GM19467 (cell line): ENCODE measurements around the gene KCNN3.
"Not testable (repeated sequence)": the region's sequence is repeated elsewhere in the genome, so short reads cannot be mapped to it uniquely, and the experiment has no call there.

Experiments
- ATAC-seq: cut with Tn5 transposase; IDR thresholded peaks from one replicate; pipeline ENCODE4 v1.9.1; 2021; ENCODE audit warnings: mild to moderate bottlenecking, moderate library complexity; ENCODE audit not compliant: unreplicated experiment

The KCNN3 gene

DNA sequence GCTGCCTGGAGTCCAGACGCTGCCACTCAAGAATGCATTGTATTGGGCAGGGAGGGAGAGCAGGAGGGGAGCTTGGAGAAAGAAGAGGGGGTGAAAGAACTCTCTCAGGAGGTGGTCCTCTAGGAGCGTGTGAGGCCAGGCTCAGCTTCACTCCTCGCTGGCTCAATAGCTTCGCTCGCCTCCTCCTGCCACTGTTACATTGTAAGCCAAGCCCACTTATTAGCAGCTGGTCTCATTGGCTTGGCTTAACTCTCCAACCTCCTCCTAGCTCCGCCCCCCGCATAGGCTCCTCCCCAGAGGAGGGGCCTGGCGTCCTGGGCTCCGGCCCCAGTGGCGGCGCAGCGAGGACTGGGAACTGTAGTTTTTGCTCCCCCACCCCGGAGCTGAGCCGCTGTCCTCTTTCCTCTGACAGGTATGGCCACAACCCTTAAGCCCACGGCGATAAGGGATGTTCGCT is at the start of gene KCNN3:
TSS of gene KCNN3 (minus strand) at position 167 of the 457 bp plus-strand sequence. CDS start 317 bp downstream, outside the sequence.
- ATAC-seq, result peak; percentile 78

DNA sequence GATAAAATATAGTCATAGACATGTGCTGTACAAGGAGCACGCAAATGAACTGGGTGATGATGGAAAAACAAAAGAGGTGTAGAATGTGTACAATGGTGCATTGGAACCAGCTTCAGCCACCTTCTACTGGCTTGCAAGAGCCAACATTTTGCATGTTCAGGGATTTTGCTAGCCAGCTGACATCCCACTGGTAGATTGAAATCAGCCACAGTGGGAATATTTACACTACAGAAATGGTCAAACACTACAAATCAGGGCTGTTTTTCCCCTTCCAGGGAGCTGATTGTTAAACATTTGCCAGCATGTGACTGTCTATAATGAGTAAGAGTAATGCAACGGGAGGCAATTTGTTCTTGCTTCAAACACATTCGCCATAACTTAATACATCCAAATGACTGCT is 43.2 kb upstream of the KCNN3 start:
- ATAC-seq, result no peak

DNA sequence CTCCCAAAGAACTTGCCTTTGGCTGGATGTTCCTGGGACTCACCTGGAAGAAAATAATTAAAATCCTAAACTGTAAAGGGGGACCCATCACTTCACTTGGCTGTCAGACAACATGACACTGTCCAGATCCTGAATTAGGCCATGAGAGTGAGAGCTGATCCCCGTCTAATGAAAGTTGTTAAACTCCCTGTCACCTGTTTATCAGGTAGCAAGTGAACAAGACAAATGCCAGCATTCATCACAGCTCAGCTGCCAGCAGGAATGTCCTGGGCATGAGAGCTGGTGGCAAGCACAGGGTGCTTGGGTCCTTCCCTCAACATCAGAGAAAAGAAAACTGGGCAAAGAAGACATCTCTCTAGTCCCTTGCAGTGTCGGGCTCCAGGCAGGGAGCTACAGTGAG is 42.7 kb upstream of the KCNN3 start:
- ATAC-seq, result no peak

DNA sequence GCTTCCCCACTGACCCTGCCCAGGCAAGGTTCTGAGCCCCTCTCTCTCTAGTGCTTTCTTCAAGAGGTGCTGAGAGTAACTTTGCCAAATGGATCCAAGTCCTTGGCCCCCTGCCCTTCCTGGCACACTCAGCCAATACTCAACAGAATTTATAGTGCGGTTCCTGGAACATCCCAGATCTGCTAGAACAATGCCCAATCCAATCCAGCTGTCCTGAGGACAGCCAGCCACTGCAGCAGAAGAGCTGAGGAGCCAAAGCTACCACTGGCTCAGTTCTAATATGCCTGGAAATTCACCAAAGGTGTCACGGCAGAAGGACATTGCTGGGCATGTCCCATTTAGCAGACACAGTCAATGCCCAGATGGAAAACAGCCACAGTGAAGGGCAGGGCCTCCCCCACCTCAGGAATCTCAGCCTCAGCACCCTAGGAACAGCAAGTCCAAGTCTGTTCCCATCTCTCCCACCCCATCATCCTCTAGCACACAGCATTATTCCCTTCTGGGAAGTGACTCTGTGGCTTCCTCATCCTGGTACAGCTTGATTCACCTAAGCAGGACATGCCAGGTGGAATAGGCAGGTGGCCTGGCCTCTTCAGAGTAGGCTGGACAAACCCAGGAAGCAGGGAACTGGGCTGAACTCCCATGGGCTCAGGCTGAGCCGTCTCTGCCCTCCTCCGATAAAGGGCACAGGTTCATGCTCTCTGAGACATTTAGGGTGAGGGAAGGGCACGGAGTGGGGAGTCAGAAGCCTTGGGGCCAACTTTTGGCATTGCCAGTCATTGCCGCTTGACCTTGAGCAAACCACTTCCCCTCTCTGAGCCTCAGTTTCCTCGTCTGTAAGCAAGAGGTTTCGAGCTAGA is 41.8 kb upstream of the KCNN3 start:
- ATAC-seq, result no peak

DNA sequence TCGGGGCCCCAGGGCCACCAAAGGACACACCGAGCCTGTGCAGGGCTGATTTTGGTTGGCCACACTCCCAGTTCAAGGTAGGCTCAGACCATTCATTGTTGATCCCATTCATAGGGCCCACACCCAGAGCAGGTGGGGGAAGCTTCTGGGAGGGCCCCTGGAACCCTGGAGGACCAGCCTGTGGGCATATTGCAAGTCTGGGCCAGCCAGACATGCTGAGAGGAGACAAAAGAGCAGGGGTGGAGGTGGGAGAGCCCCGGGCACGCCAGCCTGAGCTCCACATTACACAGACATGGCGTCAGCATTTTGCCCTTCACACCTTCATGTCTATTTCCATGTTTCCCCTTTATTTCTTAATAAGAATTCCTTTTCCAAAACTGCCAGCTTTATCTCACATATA is 40.8 kb upstream of the KCNN3 start:
- no peak for ATAC-seq

DNA sequence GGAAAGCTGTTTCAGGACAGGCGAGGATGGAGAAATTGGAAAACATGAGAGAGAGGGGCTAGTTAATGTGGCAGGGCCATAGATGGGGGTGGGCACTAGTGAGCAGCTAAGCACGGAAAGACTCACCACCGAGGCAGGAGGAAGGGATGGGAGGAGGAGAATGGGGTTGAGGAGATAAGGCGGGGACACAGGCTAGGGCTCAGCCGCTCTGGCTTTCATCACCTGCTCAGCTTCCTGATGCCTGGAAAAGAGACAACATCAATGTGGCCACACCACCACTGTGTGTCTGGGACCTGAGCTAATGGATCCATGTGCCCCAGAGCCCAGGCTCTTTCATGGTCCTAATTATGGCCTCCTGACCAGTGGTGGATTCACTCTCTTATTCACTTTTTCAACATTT is 38.9 kb upstream of the KCNN3 start:
- no peak for ATAC-seq

DNA sequence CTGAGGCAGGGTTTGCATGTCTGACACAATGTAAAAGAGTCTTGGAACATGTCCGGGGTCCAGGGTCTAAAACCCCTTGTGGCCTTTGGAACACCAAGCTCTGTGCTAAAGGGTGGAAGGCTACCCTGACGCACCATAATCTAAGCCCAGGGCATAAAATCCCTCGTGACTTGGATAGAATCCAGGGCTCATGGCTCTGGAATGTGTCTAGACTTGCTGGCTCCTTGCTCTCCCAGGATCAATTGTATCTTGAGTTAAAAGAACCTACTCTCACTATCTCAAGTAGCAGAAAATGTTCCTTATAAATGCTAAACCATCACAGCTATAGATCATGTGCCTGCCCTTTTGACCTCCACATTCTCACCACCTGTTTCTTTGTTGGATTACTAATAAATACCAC is 38.0 kb upstream of the KCNN3 start:
- not testable (repeated sequence) for ATAC-seq

DNA sequence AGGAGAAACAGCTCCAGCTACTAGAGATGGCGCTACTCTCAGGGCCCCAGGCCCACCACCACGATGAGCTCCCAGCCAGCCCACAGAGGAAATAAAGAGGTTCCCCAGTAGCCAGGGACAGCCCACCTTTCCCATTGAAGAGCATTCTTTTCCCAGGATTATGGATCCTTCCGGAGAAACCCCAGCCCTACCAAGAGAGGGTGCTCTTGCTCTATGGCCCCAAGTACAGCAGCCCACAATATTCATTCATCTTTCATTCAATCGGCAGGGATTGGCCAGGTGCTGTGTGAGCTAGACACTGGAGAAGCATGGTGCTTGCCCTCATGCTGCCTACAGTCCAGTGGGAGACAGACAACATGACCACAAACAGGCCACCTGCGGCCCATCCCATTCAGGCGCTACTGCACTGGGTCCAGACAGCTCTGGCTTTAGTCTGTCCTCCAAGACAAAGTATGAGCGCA is 36.6 kb upstream of the KCNN3 start:
- ATAC-seq, result no peak

DNA sequence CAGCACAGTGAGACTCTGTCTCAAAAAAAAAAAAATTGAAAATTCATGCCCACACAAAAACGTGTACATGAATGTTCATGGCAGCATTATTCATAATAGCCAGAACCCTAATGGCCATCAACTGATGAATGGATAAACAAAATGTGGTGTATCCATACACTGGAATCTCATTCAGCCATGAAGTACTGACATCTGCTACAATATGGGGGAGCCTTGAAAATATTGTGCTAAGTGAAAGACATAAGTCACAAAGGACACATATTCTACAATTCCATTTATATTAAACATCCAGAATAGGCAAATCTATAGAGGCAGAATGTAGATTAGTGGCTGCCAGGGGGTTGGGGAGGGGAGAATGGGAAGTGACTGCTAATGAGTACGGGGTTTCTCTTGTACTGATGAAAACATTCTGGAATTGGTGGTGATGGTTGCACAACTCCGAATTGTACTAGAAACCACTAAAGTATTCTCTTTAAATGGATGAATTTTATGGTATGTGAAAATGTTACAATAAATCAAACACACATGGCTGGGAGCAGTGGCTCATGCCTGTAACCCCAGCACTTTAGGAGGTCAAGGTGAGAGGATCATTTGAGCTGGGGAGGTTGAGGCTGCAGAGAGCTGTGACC is 33.0 kb upstream of the KCNN3 start:
- no peak for ATAC-seq

DNA sequence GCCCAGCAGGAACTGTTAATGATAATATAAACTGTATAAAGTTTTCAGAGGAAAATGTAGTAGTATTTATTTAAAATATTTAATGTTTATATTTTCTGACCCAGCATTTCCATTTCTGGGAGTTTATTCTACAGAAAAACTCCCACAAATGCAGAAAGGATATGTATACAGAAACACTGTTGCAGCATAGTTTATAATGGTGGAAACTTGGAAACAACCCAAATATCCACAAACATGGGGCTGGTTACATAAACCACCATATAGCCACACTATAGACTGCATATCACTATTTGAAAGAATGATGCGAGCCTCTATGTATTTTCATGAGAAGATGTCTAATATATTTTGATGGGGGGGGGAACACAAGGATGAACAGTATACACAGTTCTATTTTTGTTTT is 31.5 kb upstream of the KCNN3 start:
- ATAC-seq, result no peak

DNA sequence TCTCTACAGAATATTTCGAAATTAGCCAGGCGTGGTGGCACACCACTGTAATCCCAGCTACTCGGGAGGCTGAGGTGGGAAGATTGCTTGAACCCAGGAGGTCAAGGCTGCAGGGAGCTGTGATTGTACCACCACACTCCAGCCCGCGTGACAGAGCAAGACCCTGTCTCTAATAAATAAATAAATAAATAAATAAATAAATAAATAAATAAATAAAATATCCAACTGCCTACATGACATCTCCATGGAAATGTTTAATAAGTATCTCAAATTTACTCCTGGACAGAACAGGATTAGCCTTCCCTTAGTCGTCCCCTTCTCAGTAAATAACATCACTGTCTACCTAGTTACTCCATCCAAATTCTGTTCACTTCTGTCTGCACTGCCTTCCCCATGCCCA is 29.0 kb upstream of the KCNN3 start:
- ATAC-seq, result no peak

DNA sequence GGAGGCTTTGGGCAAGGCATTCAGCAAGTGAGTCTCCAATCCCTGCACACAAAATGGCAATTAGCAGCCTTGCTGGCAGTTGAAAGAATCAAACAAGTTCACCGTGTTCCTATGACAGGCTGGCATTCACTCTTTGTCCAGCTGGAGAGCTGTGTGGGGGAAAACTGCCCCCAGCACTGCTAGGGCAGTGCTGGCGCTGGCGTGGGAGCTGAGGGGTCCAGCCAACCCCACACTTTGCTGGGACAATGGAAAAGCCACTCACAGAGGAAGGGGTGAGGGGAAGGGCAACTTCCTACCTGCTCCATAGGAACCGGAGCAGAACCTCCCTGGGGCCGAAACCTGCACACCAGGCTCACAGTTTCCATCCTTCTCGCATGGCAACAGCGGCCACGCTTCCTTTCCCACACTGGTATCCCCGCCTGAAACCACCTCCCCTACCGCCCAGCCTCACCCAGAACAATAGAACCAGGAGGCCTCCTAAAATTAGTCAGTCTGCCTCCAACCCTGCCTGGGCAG is 26.7 kb upstream of the KCNN3 start:
- ATAC-seq, result no peak

DNA sequence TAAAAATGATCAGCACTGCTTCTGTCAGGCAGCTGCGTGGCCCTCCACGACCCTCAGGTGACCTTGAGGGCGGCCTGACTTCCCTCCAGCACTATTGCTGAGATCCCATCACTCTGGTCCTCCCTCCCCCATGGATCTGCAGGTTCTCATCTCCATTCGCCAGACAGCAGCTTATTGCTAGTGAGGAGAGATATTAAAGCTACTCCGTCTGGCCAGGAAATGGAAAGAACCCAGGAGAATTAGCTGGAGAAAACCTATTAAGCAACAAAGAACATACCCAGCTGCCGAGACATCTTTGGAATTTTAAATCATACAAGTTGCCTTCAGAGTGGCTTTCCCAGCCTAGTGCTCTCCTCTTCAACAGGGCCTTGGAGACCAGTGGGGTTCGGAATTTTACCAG is 25.7 kb upstream of the KCNN3 start:
- ATAC-seq, result no peak

DNA sequence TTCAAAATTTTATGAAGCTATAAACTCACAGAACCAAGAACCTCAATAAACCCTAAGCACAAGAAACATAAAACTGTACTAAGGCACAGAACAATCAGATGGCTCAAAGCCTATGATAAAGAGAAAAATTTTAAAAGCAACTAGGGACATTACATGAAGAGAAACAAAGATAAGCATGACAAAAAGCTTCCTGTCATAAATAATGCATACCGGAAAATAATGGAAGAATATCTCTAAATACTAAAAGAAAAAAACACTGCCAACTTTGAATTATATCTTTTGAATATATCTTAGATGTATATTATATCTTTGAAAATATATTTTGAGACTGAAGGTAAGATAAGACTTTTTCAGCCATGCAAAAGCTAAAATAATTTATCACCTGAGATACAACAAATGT is 21.4 kb upstream of the KCNN3 start:
- ATAC-seq, result no peak

DNA sequence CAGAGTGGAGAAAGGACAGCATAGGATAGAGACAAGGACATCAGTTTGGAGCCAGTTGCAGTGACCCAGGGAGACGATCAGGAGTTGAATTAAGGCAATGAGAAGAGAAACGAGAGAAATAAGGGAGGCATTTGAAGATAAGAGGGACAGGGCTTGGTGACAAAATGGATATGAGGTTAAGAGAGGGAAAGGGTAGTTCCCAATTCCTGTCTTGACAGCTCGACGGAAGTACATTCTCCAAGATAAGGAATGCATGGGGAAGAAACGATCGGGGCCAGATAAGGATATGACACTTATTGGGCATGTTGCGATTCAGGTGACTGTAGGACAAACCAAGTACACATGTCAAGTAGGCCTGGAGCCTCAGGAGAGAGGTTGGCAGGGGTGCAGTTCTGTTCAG is 18.7 kb upstream of the KCNN3 start:
- no peak for ATAC-seq

DNA sequence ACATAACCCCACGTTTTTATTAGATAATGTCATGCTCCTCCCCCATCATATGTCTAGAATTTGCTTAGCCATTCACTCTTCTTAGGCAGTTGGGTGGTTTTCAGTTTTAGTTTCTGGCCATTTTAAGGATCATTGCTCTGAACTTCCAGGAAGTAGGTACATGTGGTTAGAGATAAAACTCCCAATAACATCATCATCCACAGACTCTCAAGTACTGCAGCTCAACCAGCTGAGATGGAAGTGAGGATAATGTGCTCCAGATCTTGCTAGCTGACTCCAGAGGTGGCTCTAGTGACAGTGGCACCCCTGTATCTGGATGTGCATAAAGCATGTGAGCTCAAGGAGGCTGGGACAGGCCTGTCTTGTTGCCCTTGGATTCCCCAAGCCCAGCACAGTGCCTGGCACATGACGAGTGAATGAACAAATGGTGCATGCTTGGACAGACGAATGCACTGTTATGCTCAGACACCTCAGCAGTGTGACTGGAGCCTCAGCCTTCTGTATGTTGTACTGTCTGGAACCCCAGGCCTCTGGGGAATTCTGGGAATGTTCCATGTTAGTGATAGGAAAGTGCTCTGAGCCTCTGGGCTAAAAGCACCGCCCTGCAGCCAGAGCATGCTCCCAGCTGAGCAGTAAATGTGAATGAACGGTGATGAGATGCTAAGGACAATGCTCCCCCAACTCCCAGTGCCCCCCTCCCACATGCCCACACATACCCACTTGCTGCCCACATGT is 16.4 kb upstream of the KCNN3 start:
- ATAC-seq, result no peak

DNA sequence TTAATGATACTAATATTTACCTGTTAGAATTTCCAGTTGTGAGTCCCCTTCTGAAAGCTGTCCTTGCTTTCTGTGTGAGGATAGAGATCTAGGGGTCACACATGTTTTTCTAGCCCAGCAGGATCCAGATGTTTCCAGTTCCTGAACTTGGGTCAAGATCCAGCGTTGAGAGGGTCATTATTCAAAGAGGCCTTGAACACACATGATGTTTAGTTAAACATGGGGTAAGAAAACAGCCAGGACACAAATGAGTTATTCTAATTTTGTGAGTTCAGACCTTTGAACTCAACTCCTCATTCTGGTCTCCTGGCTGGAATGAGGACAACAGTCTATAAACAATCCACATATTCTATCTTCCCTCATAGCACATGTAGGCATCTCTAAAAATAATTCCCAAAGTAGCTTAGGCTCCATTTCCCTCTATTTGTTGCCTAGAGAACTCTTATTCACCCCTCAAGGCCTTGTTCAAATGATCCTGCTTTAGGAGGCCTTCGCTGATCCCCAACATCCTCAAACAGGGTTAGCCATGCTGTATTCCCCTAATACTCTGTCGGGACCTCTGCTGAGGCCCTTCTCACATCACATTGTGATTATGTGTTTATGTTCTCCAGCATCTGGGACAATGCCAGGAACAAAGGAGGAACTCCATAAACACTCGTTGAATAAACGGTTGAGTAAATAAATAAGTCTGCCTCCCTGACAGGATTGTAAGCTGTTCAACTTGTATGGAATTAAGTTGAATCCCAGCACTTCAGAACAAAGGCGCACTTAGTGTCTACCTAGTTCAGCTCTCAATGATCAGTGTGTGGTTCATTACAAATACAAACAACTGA is 15.0 kb upstream of the KCNN3 start:
- ATAC-seq, result no peak

DNA sequence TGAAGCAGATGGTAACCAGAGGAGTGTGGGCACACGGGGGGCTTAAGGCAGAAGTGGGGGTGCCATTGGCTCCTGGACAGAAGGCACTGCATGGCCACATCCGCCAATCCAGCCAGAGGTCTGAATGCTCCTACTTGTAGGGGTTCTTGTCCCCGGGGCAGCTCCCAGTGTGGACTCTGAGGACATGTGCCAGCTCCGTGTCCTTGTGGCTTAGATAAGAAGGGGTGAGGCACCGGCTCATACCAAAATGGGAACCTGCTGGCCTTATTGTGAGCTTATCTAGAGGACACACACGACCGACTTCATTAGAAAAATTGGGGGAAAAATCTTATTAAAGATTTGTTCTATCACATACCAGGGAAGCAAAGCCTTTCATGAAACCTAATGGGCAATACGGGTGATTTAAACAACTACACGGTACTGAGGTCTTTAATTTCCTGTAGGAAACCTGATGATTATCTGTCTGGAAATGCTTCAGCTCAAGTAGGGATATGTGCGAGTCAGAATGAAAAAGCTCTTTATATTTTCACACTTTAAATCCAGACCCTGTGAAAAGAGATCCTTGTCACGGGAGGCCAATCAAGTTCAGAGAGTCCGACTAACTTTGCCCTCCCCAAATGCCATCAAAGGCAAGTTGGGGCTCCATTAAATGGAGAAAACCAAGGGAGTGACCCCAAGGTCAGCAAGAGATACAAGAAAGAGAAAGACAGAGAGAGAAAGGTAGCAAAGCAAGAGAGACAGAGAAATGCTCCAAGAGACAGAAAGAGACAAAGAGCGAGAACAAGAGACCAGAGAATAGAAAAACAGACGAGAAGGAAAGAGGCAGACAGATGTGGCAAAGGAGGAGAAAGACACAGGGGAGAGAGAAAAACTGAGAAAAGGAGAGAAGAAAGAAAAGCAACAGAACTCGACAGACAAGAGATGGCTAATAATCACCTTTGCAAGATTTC is 14.1 kb upstream of the KCNN3 start:
- no peak for ATAC-seq

DNA sequence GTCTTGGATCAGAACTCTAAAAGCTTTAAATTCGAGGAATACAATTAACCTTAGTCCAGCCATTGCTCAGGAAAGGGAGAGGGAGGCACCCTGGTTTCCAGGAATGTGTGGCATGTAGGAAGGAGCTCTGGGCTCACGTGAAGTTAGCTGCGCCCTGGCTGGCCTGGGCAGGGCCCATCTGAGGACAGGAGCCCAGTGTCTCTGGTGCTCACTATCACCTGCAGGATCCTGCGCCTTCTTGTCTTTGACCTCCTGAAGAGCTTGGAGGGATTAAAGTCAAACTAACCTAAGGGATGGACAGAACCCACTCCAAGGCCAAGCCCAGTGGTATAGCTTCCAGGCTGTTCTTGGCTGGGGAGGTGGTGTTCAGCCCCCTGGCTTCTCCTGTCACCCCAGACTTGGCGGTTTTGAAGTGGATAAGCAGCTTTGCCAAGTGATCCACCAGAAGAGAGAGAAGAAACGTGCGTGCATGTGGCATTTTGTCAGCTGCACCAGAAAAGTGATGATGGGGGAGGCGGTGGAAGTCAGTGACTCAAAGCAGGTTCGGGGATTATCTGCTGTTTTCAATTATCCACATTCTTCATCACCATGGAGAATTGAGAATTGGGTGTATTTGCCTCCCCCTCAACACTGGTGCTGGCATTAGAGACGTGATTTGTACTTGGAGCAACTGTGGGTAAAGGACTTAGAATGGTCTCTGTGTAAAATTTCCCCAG is 11.9 kb upstream of the KCNN3 start:
- no peak for ATAC-seq
